Effector CD4-positive, alpha-beta T cell (primary cell): ENCODE data around the gene KRABD2.
"Not testable (repeated sequence)": the region's sequence is repeated elsewhere in the genome, so short reads cannot be mapped to it uniquely, and the experiment has no call there.

Experiments used
- DNase-seq: peaks from one replicate; pipeline ENCODE4 v3.0.0-alpha.2; 2020

KRABD2 gene

GRCh38 chr17:8360260-8360659 lies 16.2 kb downstream of the KRABD2 start:
- DNase-seq = no peak

GRCh38 chr17:8359769-8360168 lies 16.7 kb downstream of the KRABD2 start:
- no peak for DNase-seq

GRCh38 chr17:8357910-8358309 lies 18.6 kb downstream of the KRABD2 start:
- DNase-seq = no peak

GRCh38 chr17:8354236-8354635 lies 22.3 kb downstream of the KRABD2 start:
- DNase-seq = no peak

- DNase-seq = no peak
Measured at GRCh38 chr17:8353736-8354135, 22.8 kb downstream of the KRABD2 start.

- no peak for DNase-seq
Measured at GRCh38 chr17:8350339-8350738, 26.2 kb downstream of the KRABD2 start.

GRCh38 chr17:8347001-8347400 lies 29.5 kb downstream of the KRABD2 start:
- not testable (repeated sequence) for DNase-seq

- no peak for DNase-seq
Measured at GRCh38 chr17:8345951-8346665, 30.4 kb downstream of the KRABD2 start.

- DNase-seq = no peak
Measured at GRCh38 chr17:8345052-8345690, 31.3 kb downstream of the KRABD2 start.

GRCh38 chr17:8341456-8341855 lies 35.0 kb downstream of the KRABD2 start:
- DNase-seq = no peak

- no peak for DNase-seq
Measured at GRCh38 chr17:8339540-8339939, 37.0 kb downstream of the KRABD2 start, which contains the start of gene ODF4. Gene ODF4 (plus strand): TSS chr17:8339840. CDS start chr17:8340052, 212 bp downstream.

GRCh38 chr17:8338753-8339140 lies 37.8 kb downstream of the KRABD2 start:
- DNase-seq = no peak

- DNase-seq = no peak
Measured at GRCh38 chr17:8337802-8338752, 38.4 kb downstream of the KRABD2 start.

GRCh38 chr17:8333281-8333680 lies 43.2 kb downstream of the KRABD2 start:
- no peak for DNase-seq

GRCh38 chr17:8332688-8333087 lies 43.8 kb downstream of the KRABD2 start:
- DNase-seq = no peak

GRCh38 chr17:8332128-8332527 lies 44.4 kb downstream of the KRABD2 start:
- no peak for DNase-seq

GRCh38 chr17:8327303-8327649 lies 49.2 kb downstream of the KRABD2 start:
- no peak for DNase-seq
